Fibroblast of lung (primary cell): ENCODE data around the gene SPTBN1. TPM values are rescaled to one million over a fixed set of nuclear protein-coding genes. Genes with fewer than 3 reads are reported as not detected.
A peak's percentile ranks its signal among the peaks of the same experiment; 100 is the strongest.

ENCODE experiments used
- DNase-seq, 2 donors: peaks; one replicate each; pipeline versions ENCODE4 v3.0.0 to v3.0.0-alpha.2; 2010; ENCODE audit warnings: low read depth in 2 of 2
- H2AFZ ChIP-seq: 2 replicates; pipeline ENCODE4 v1.5.1; 2012; ENCODE audit warnings: low read length, control low read depth, inconsistent platforms
- H3K27ac ChIP-seq: 2 replicates; pipeline ENCODE4 v1.5.1; 2011; ENCODE audit warnings: low read length, control low read depth; ENCODE audit not compliant: insufficient read depth
- H3K27me3 ChIP-seq: 2 replicates; pipeline ENCODE4 v1.5.1; 2011; ENCODE audit warnings: mild to moderate bottlenecking, low read length; ENCODE audit not compliant: control insufficient read depth, insufficient read depth
- H3K36me3 ChIP-seq: 2 replicates; pipeline ENCODE4 v1.5.1; 2011; ENCODE audit warnings: low read length; ENCODE audit not compliant: control insufficient read depth, insufficient read depth
- H3K4me1 ChIP-seq: 2 replicates; pipeline ENCODE4 v1.5.1; 2011; ENCODE audit warnings: low read length; ENCODE audit not compliant: control insufficient read depth, insufficient read depth; ENCODE audit errors: extremely low read depth
- H3K4me2 ChIP-seq: 2 replicates; pipeline ENCODE4 v1.5.1; 2011; ENCODE audit warnings: low read length, control low read depth; ENCODE audit not compliant: insufficient read depth; ENCODE audit errors: extremely low read depth
- H3K4me3 ChIP-seq, 4 experiments: fragments of 200-600 bp in 1 of 4; sonication (generic) in 1 of 4; replicated peaks in 1 of 4; 2 replicates each; pipeline ENCODE4 v1.5.1; 2011 to 2016; ENCODE audit warnings: low read length in 4 of 4, low read depth in 3 of 4, mild to moderate bottlenecking in 3 of 4, control low read depth in 2 of 4, inconsistent platforms in 1 of 4, mixed read lengths in 1 of 4; ENCODE audit not compliant: insufficient read depth in 1 of 4; ENCODE audit errors: control extremely low read depth in 1 of 4
- H3K79me2 ChIP-seq: 2 replicates; pipeline ENCODE4 v1.5.1; 2012; ENCODE audit warnings: mild to moderate bottlenecking, low read length, inconsistent platforms; ENCODE audit not compliant: control insufficient read depth, insufficient read depth
- H3K9ac ChIP-seq: 2 replicates; pipeline ENCODE4 v1.5.1; 2011; ENCODE audit warnings: mild to moderate bottlenecking, low read length, control low read depth; ENCODE audit not compliant: insufficient read depth
- H3K9me3 ChIP-seq: 2 replicates; pipeline ENCODE4 v1.5.1; 2012; ENCODE audit warnings: low read depth, low read length; ENCODE audit not compliant: control insufficient read depth, insufficient read depth
- H4K20me1 ChIP-seq: 2 replicates; pipeline ENCODE4 v1.5.1; 2011; ENCODE audit warnings: low read length; ENCODE audit not compliant: control insufficient read depth, insufficient read depth; ENCODE audit errors: extremely low read depth
- EZH2 ChIP-seq: IDR thresholded peaks from 2 replicates; pipeline ENCODE4 v1.5.1; 2012; ENCODE audit warnings: low read length, control low read depth, mild to moderate bottlenecking; ENCODE audit errors: missing control alignments
- polyA plus RNA-seq, 2 donors: library from polyadenylated mRNA; depleted of rRNA in 1 of 2; stranded (reverse) in 1 of 2; unstranded in 1 of 2; fragments of >200 nt; gene quantifications; 2 replicates each; pipeline ENCODE4 v1.2.1, GENCODE V29; 2011 to 2012; ENCODE audit warnings: missing spikeins in 1 of 2
- total RNA-seq: library from RNA; depleted of rRNA; stranded (reverse); fragments of >200 nt; gene quantifications from 2 replicates; pipeline ENCODE4 v1.2.1, GENCODE V29; 2014
- TF ChIP-seq, protein P1 (sequence below), 2 donors: IDR thresholded peaks in 1 of 2; conservative IDR thresholded peaks in 1 of 2; 1 replicate in 1 of 2; 2 replicates in 1 of 2; pipeline ENCODE4 v1.5.1; 2011 to 2012; ENCODE audit warnings: low read length in 2 of 2, control low read depth in 1 of 2, inconsistent platforms in 1 of 2, low read depth in 1 of 2, mild to moderate bottlenecking in 1 of 2

SPTBN1 gene
- total and polyA plus RNA-seq, 2 donors (not counting 1 experiment from before 2014, with no cell fraction given), result 123 to 325 TPM

GRCh38 chr2:54597153-54597848, 141.2 kb downstream of the SPTBN1 start:
- Histone ChIP-seq H3K36me3 (peaks cover 3% of the 10 kb centered on the region), H3K79me2 (peaks cover 80% of the 10 kb centered on the region), H3K4me2 (no peak overlapping the region), H4K20me1 (peaks cover 5% of the 10 kb centered on the region), H3K9me3 (no peaks in the 10 kb centered on the region), H2AFZ (no peak overlapping the region), H3K9ac (no peak overlapping the region), H3K4me1 (peaks cover 13% of the 10 kb centered on the region), H3K27ac (no peak overlapping the region), H3K27me3 (no peaks in the 10 kb centered on the region), H3K4me3 (no peak overlapping the region)
- TF ChIP-seq, protein P1, sequence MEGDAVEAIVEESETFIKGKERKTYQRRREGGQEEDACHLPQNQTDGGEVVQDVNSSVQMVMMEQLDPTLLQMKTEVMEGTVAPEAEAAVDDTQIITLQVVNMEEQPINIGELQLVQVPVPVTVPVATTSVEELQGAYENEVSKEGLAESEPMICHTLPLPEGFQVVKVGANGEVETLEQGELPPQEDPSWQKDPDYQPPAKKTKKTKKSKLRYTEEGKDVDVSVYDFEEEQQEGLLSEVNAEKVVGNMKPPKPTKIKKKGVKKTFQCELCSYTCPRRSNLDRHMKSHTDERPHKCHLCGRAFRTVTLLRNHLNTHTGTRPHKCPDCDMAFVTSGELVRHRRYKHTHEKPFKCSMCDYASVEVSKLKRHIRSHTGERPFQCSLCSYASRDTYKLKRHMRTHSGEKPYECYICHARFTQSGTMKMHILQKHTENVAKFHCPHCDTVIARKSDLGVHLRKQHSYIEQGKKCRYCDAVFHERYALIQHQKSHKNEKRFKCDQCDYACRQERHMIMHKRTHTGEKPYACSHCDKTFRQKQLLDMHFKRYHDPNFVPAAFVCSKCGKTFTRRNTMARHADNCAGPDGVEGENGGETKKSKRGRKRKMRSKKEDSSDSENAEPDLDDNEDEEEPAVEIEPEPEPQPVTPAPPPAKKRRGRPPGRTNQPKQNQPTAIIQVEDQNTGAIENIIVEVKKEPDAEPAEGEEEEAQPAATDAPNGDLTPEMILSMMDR (conservative IDR thresholded peaks at IDR 0.05 in 1 of 2, IDR thresholded peaks at IDR 0.05 in 1 of 2; ENCODE audit: low read depth in 1 of 2, low read length in 2 of 2), result no peak
- no peak for TF ChIP-seq EZH2
- peak; percentile 38 to 75 for DNase-seq

DNA sequence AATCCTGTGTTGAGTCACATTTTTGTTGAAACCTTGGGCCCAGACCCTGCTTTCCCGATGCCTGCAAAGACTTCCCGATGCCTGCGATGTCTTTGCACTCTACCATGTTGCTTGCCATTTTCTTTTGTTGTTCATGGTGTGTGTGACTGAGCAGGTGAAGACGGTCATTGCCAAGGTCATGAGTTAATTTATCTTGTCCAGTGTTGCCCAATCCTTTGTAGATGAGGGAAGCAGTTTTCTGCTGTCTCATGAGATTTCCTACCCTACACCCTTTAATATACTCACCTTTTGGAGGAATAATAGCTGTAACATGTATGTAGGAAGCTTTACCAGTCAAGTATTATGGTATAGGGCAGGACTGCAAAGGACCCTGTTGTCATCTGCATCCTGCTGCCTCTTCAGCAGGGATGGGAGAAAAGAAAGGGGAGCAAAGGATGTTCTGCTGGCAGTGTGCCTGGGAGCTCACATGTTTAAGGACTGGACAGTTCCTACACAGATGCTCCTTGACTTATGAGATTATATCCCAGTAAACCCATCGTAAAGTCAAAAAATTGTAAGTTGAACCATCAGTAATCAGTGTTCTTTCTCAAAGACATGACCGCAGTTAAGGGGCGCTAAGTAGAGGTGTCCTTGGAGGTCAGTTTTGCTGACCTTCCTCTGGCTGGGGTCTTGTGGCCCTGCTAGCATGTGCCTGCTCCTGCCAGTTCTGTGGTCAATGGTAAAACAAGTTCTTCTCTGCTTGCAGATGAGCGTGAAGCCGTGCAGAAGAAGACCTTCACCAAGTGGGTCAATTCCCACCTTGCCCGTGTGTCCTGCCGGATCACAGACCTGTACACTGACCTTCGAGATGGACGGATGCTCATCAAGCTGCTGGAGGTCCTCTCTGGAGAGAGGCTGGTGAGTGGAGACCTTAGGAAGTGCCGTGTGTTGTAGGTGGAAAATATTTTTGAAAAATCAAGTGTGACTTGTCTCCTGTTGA, 142.5 kb downstream of the SPTBN1 start:
- no peak for DNase-seq
- Histone ChIP-seq H3K27ac (no peak overlapping the region), H3K27me3 (no peaks in the 10 kb centered on the region), H3K79me2 (peaks cover 80% of the 10 kb centered on the region), H3K4me1 (peaks cover 17% of the 10 kb centered on the region), H3K4me2 (no peak overlapping the region), H4K20me1 (peaks cover 5% of the 10 kb centered on the region), H3K36me3 (peaks cover 3% of the 10 kb centered on the region), H3K9me3 (no peaks in the 10 kb centered on the region), H3K4me3 (no peak overlapping the region), H2AFZ (no peak overlapping the region), H3K9ac (no peak overlapping the region)
- TF ChIP-seq EZH2, result no peak
- TF ChIP-seq, protein P1 (conservative IDR thresholded peaks at IDR 0.05 in 1 of 2, IDR thresholded peaks at IDR 0.05 in 1 of 2; ENCODE audit: low read depth in 1 of 2, low read length in 2 of 2), result no peak

DNA sequence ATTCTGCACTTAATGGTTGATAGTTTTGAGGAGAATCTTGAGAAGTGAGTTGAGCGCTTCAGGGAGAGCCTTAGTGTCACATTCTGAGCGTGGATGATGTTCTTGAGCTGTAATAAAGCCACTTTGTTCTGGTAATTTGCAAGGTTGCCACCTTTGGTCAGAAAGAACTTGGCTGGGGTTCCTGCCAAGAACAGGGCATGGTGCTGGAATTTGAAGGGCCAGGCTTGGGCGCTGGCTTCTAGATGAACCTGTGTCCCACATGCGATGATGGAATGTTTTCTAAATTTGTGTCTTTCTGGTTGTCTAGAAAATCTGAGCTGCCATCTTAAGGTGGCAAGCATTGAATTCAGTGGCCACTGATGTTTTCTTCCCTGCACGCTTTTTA, 143.2 kb downstream of the SPTBN1 start:
- Histone ChIP-seq H3K4me2 (no peak overlapping the region), H3K4me1 (peaks cover 17% of the 10 kb centered on the region), H3K4me3 (no peak overlapping the region), H4K20me1 (peaks cover 5% of the 10 kb centered on the region), H3K9me3 (no peaks in the 10 kb centered on the region), H3K9ac (no peak overlapping the region), H3K36me3 (peaks cover 3% of the 10 kb centered on the region), H2AFZ (no peak overlapping the region), H3K27ac (no peak overlapping the region), H3K79me2 (peaks cover 82% of the 10 kb centered on the region), H3K27me3 (no peaks in the 10 kb centered on the region)
- peak in 1 of 2 donors; percentile 43 for DNase-seq
- TF ChIP-seq, protein P1 (conservative IDR thresholded peaks at IDR 0.05 in 1 of 2, IDR thresholded peaks at IDR 0.05 in 1 of 2; ENCODE audit: low read depth in 1 of 2, low read length in 2 of 2), result no peak
- TF ChIP-seq EZH2, result no peak
